Neural progenitor cell (in vitro differentiated cells): ENCODE results near the gene SSC4D.

Experiments
- CTCF ChIP-seq: fragments of 200-600 bp; sonication (generic); IDR thresholded peaks from 2 replicates; pipeline ENCODE4 v1.5.1; 2017; ENCODE audit warnings: antibody characterized with exemption, mild to moderate bottlenecking
- EZH2 ChIP-seq: fragments of 200-600 bp; sonication (generic); IDR thresholded peaks from 2 replicates; pipeline ENCODE4 v1.6.1; 2017; ENCODE audit warnings: antibody characterized with exemption, mild to moderate bottlenecking, moderate library complexity
- EZH2phosphoT487 ChIP-seq: fragments of 200-600 bp; sonication (generic); IDR thresholded peaks from 2 replicates; pipeline ENCODE4 v1.6.1; 2017; ENCODE audit warnings: antibody characterized with exemption

GRCh38 chr7:76354981-76355730, 54.3 kb downstream of the SSC4D start:
- TF ChIP-seq CTCF (no peak), EZH2phosphoT487 (no peak), EZH2 (no peak)
